ENCODE results near the gene STRADA.

The STRADA gene

GRCh38 chr17:63665527-63666214 lies 75.9 kb downstream of the STRADA start:
- no peak for TF ChIP-seq CTCF (IDR thresholded peaks at IDR 0.05; ENCODE audit: low read depth, low read length)
- in situ Hi-C loops (cut with HindIII; ENCODE audit: low sequenced_read_pairs): no loop called here
- no peak overlapping the region for H3K4me3 ChIP-seq (ENCODE audit: low read depth, low read length)
- no peak for DNase-seq (ENCODE audit: low read depth, low spot score)

GRCh38 chr17:63659850-63660249 lies 81.7 kb downstream of the STRADA start:
- in situ Hi-C loops (cut with HindIII; ENCODE audit: low sequenced_read_pairs): no loop called here

GRCh38 chr17:63658366-63658765 lies 83.2 kb downstream of the STRADA start:
- no peak for DNase-seq (ENCODE audit: low read depth, low spot score)
- in situ Hi-C loops (cut with HindIII; ENCODE audit: low sequenced_read_pairs): no loop called here
- TF ChIP-seq CTCF (IDR thresholded peaks at IDR 0.05; ENCODE audit: low read depth, low read length): no peak
- no peak overlapping the region for H3K4me3 ChIP-seq (ENCODE audit: low read depth, low read length)

More at GRCh38 chr17:63659850-63660249, 81.7 kb downstream of the STRADA start:
- no peak for DNase-seq (ENCODE audit: low read depth, low spot score)
- TF ChIP-seq CTCF (IDR thresholded peaks at IDR 0.05; ENCODE audit: low read depth, low read length): no peak
- H3K4me3 ChIP-seq (ENCODE audit: low read depth, low read length): no peak overlapping the region

GRCh38 chr17:63657786-63658185 lies 83.8 kb downstream of the STRADA start:
- H3K4me3 ChIP-seq (ENCODE audit: low read depth, low read length): no peak overlapping the region
- no peak for TF ChIP-seq CTCF (IDR thresholded peaks at IDR 0.05; ENCODE audit: low read depth, low read length)
- in situ Hi-C loops (cut with HindIII; ENCODE audit: low sequenced_read_pairs): no loop called here
- no peak for DNase-seq (ENCODE audit: low read depth, low spot score)

GRCh38 chr17:63653050-63653449 lies 88.5 kb downstream of the STRADA start:
- DNase-seq (ENCODE audit: low read depth, low spot score): no peak
- in situ Hi-C loops (cut with HindIII; ENCODE audit: low sequenced_read_pairs): no loop called here
- no peak overlapping the region for H3K4me3 ChIP-seq (ENCODE audit: low read depth, low read length)
- TF ChIP-seq CTCF (IDR thresholded peaks at IDR 0.05; ENCODE audit: low read depth, low read length): no peak

Measured in astrocyte of the spinal cord (primary cell).